Measurements from ENCODE around the gene EVX1. TPM values are rescaled to one million over a fixed set of nuclear protein-coding genes. Genes with fewer than 3 reads are reported as not detected.

EVX1 gene
- total and polyA plus RNA-seq, 2 of the 13 experiments (the other 11 are each of a cell fraction or from before 2014, with no cell fraction given) = not detected

GRCh38 chr7:27203365-27203953 is 39.1 kb upstream of the EVX1 start:
- Histone ChIP-seq H3K9ac (ENCODE audit: insufficient read depth, low read depth, low read length) (no peak overlapping the region), H3K27ac (ENCODE audit: extremely low read length, insufficient read depth, low read length) (no peak overlapping the region), H3K27me3 (ENCODE audit: control insufficient read depth in 1 of 2, insufficient read depth in 2 of 2, low read length in 2 of 2) (peaks cover 17 to 83% of the 10 kb centered on the region in 2 experiments), H3K4me1 (ENCODE audit: insufficient read depth, low read length) (peaks cover 29% of the 10 kb centered on the region), H4K20me1 (ENCODE audit: insufficient read depth, low read length) (peaks cover 3% of the 10 kb centered on the region; the same call in 1 of the 2 replicates), H3K36me3 (replicated peaks in 1 of 2; ENCODE audit: control insufficient read depth in 1 of 2, insufficient read depth in 2 of 2, low read length in 2 of 2) (no peaks in the 10 kb centered on the region), H3K79me2 (ENCODE audit: insufficient read depth, low read length) (no peaks in the 10 kb centered on the region), H3K4me3 (replicated peaks in 1 of 3; ENCODE audit: insufficient read depth in 1 of 3, low read depth in 2 of 3, low read length in 3 of 3) (no peak overlapping the region), H2AFZ (ENCODE audit: low read length) (no peak overlapping the region), H3K9me3 (ENCODE audit: low read length) (no peaks in the 10 kb centered on the region), H3K4me2 (ENCODE audit: low read depth, low read length) (no peak overlapping the region)
- 11% methylated on average over 8 of the region's 10 CpGs for WGBS (ENCODE audit: low lambda C conversion rate)
- in situ Hi-C loops (cut with HindIII; ENCODE audit: extremely low pct_ligation_motif_present, low pct_unique_long_range_greater_than_20kb) = loop anchor here (5.0 to 10.0 kb wide), 3 partner anchors 371 to 819 kb away; no protein-coding TSS in a partner anchor
- FAIRE-seq (no peak), ATAC-seq (no peak), DNase-seq (ENCODE audit: low spot score) (no peak)
- ChIA-PET POLR2A (no interaction called here), CTCF (ENCODE audit: low intra/inter-chr PET ratio, low total read pairs) (no interaction called here)
- TF ChIP-seq NFAT5 (CRISPR knock-in tag; IDR thresholded peaks at IDR 0.05) (no peak), ELF3 (CRISPR knock-in tag; IDR thresholded peaks at IDR 0.05) (no peak), IKZF5 (CRISPR knock-in tag; IDR thresholded peaks at IDR 0.05) (no peak), ZBTB25 (CRISPR knock-in tag; IDR thresholded peaks at IDR 0.05) (no peak), ZSCAN31 (CRISPR knock-in tag; IDR thresholded peaks at IDR 0.05; ENCODE audit: low read depth) (no peak), SP5 (CRISPR knock-in tag; IDR thresholded peaks at IDR 0.05; ENCODE audit: borderline replicate concordance, low read depth) (no peak), BRD4 (CRISPR knock-in tag; IDR thresholded peaks at IDR 0.05) (no peak), FOXP1 (IDR thresholded peaks at IDR 0.05) (no peak), FOXP1 (CRISPR knock-in tag; IDR thresholded peaks at IDR 0.05) (no peak)
- intact Hi-C loops (cut with micrococcal nuclease; ENCODE audit: unreplicated experiment) = no loop called here
- BruUV-seq (replicated peaks) = no TSS peak
